Left renal cortex interstitium (tissue), 4 donors: ENCODE measurements around the gene TAF10. TPM values are rescaled to one million over a fixed set of nuclear protein-coding genes. Genes with fewer than 3 reads are reported as not detected.

ENCODE experiments used
- DNase-seq, 4 donors: peaks; one replicate each; pipeline ENCODE4 v3.0.0-alpha.2; 2013; ENCODE audit warnings: low read depth in 4 of 4, low spot score in 2 of 4, missing footprints in 1 of 4
- polyA plus RNA-seq, 4 donors: library from polyadenylated mRNA; unstranded; fragments of 120-200 nt; gene quantifications; one replicate each; pipeline ENCODE4 v1.2.1, GENCODE V29; 2013; ENCODE audit not compliant: insufficient read length in 4 of 4

TAF10 gene
- polyA plus RNA-seq, 4 donors = 64.8 to 107 (median 78.5) TPM

DNA sequence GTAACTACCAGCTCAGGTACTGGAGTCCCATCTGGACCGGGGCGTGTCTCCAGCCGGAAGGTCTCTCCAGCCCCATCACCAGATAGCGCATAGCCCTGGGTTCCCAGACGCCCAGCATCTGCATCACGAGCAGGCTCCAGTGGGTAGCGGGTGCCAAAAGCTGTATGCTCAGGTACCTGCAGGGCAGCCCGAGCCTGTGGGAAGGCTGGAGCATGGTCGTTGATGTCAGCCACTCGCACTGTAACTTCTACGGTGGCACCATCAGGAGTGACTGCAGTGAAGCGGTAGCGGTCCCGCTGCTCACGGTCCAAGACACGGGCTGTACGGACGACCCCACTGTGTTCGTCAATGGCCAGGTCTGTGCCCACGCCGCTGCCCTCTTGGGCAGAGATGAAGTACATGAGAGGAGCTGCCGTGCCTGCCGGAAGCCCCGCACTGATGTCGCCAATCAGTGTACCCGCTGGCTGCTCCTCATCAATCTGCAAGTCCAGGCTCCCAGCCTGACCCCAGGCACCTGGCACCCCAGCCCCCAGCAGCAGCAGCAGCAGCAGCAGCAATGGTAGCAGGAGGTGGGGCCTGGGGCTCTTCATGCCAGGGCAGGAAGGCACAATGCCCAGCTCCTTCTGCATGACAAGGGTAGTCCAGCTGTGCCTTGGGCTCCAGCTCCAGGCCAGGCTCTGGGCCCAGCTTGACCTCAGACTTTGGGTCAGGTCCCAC, 29.1 kb upstream of the TAF10 start:
- no peak for DNase-seq

DNA sequence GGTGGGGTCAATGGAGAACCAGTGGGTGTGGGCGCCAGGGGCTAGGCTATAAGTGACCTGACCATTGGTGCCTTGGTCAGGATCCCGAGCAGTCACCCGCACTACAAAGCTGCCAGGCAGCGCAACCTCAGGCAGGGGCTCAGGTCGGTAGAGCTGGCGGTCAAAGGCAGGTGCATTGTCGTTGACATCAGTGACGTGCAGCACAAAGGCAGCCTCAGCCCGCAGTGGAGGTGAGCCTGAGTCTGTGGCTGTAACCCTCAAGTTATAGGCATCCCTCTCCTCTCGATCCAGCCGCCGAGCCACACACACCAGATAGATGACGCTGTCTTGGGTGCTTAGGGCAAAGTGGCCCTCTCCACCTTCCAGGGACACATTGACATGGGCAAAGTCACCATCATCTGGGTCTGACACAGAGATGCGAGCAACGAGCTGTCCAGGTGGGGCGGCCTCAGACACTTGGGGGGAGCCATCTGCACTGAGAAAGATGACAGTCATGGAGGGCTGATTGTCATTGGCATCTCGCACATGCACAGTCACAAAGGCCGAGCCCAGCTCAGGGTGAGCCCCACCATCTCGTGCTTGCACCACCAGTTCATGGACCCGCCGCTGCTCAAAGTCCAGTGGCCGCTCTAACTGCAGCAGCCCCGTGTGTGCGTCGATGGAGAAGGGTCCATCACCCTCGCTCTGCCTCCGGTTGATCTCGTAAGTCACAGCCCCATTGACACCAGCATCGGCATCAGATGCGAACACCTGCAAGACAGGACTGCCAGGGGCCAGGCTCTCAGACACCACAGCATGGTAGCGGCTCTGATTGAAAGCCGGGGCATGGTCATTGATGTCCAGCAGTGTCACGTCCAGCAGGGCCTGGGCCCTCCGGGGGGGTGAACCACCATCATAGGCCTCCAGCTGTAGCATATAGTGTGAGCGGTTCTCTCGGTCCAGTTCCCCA, 28.3 kb upstream of the TAF10 start:
- no peak for DNase-seq

DNA sequence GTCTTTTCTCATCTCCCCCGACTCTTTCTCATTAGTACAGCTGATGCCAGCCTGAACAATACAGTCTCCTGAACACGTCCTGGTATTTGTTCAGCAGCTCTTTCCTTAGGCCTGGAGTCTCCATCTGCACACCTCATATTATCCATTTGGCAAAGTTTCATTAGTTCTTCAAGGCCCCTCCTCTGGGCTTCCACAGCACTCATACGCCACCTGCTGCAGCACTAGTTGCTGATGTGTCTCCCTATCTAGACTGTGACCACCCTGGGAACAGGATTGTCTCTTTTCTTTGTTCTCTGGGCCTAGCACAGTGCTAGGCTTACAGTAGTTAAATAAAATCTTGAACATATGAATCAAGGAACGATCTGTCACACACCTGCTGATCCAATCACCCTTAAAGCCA, 26.4 kb upstream of the TAF10 start:
- DNase-seq = no peak

DNA sequence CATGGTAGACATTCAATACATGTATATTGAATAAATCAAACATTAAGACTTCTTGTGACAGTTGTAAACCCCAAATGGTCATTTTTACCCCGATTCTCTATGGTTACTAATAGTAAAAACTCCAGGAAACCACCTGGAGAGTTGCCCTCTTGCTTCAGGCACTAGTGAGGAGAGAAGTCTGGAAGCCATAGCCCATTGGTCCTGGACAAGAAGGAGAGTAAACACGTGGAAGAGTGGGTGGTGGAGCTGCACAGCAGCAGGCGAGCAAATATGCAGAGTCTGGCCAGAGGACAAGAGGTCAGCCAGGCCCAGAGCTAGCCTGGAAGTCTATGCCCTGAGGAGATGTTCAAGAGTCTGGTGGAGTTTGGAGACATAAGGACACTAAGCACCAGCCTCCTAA, 25.9 kb upstream of the TAF10 start:
- DNase-seq = no peak

DNA sequence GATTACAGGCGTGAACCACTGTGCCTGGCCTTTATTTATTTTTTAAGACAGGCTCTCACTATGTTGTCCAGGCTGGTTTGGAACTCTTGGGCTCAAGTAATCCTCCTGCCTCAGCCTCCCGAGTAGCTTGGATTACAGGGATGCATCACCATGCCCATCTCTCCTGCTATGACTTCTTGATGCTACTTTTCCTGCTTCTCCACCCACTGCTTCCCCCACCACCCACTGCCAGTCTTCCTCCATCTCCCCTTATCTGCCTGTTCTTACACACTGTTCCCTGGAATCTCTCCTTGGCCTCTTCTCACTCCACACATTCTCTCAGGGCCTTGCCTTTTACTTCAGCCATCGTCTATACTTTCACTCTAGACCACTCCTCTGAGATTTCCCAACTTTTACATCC, 24.5 kb upstream of the TAF10 start:
- no peak for DNase-seq

DNA sequence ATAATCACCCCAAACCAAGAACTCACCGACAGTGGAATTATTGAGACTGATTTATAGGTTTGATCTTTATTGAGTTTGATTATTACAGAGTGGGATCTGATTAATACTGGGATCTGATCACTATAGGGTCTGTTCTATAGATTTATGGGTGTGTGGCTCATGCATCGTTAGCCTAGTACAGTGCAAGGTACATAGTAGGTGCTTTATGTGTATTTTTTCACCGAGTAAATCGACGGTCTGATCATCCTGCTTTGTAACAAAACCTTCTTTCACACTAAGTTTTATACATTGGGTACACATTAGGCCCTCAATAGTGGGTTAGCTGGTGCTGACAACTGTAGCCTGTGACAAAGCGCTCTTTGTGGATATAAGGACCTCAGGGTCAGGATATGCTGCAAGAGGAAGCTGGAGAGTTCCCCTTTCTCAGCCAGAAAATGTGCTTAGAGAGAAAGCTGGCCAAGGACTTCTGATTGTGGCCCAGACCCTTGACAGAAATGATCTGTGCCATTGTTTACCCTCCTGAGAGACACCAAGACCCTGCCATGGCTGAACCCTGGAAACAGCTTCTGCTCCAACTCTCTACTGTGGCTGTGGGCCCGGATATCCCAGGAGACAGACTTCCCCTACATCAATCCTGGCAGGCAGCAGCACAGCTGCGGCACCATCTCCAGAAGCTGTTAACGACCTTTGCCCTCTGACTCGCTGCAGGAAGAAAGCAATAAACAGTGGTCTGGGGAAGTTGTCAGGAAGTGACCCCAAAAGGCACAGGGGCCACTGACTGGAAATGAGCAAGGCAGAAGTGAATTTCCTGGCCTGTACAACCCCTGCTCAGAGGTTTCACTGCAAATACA, 23.3 kb upstream of the TAF10 start:
- no peak for DNase-seq

DNA sequence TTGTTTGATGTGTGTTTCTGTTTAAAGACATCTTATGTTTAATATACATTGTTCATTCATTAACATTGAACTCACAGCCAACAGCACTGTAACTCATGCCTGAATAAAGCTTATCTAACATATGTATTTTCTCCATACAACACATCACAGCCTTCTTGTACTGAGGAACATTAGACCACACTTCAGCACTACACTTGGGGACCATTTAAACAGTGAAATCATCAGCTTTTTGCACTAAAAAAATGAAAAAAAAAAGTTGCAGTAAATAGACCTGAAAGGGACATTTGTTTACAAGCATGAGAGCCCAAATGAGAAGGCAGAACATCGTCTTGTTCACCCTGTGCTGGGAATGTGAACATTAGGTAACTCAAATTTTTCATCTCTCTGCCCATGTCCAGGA, 22.5 kb upstream of the TAF10 start:
- DNase-seq = no peak

DNA sequence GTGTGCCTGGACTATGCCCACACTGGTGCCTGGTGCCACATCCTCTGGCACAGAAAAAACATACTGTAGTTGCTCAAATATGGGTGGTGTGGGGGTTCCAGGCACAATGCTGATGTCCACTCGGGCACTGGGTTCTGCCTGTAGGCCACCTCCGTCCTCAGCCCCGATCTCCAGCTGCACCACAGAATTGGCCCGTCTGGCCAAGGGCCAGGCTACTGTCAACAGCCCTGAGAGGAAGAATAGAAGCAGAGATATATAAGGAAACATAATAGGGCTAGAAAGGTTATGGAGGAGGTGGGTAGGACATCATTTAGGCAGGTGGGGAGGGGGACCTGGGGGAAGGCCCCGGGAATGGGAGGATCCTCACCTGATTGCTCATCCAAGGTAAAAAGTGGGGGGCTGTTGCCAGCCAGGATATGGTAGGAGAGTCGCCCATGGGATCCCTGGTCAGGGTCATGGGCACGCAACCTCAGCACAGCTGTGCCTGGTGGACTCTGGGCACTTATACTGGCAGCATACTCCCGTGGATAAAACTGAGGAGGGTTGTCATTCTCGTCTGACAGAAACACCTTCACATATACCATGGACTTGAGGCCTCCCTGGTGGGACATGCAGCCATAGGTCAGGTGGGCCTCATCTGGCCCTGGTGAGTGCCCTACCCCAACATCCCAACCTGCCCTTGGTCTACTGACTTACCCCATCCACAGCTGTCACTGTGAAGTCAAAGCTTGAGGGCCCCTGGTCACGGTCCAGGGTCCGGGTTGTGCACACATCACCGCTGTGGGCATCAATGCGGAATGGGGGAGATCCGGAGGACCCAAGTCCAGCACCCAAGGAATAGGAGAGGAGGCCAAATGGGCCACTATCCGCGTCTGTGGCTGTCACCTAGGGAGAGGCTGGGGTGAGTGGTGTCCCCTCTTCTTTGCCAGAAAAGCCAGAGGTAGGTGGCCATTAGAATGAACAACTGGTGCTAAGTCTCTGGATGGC, 21.7 kb upstream of the TAF10 start:
- DNase-seq = no peak

DNA sequence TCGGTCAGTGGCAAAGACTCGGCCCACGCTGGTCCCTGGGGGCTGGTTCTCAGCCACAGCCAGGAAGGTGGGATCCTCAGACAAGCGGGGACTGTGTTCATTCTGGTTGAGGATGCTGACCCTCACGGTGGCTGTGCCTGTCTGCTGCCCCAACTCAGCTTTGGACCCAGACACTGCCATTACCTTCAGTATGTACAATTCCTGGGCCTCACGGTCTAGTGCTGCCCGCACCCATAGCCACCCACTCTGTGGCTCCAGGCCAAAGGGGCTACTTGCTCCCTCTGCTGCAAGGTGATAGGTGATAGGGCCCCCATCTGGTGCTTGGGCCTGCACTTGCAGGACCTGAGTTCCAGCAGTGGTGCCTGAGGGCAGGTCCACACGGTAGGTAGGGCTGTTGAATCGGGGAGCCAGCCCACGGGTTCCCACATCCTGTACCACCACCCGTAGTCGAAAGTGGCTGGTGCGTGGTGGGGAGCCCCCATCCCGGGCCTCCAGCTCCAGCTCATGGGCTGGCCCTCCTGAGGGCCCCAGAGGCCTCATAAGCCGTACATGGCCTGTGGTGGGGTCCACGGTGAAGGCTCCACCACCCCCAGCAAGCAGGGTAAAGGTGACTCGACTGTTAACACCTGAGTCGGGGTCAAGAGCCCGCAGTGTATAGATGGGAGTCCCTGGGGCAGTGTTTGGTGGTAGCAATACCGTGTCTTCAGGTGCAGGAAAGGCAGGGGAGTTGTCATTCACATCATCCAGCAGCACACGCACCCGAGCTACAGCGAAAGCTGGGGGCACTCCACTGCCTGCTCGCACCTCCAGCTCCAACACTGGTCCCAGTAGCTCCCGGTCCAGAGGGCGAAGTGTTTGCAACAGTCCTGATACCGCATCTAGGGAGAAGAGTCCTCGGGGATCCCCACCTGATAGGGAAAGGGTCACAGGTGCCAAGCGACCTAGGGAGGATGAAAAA, 20.4 kb upstream of the TAF10 start:
- no peak for DNase-seq

DNA sequence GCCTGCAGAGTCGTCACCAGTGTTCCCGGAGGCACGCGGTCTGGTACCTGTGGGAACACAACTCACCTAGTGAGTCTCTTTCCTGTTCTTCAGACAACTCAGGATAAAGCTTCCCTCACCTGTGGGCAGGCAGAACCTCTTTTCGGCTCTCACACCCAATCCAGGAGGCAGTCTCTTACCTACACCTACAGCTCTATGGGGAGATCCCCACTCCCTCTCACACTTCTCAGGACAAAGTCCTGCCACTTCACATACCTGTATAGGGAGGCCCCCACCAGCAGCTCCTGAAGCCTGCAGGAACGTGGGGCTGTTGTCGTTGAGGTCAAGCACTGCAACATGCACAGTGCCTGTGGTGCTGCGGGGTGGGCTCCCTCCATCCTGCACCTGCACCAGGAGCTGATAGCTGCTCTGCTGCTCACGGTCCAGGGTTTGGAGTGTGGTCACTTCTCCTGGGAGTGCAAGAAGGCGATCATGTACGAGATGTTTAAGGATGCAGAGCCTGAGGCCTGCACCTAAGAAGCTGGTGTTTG, 19.4 kb upstream of the TAF10 start:
- DNase-seq = no peak

DNA sequence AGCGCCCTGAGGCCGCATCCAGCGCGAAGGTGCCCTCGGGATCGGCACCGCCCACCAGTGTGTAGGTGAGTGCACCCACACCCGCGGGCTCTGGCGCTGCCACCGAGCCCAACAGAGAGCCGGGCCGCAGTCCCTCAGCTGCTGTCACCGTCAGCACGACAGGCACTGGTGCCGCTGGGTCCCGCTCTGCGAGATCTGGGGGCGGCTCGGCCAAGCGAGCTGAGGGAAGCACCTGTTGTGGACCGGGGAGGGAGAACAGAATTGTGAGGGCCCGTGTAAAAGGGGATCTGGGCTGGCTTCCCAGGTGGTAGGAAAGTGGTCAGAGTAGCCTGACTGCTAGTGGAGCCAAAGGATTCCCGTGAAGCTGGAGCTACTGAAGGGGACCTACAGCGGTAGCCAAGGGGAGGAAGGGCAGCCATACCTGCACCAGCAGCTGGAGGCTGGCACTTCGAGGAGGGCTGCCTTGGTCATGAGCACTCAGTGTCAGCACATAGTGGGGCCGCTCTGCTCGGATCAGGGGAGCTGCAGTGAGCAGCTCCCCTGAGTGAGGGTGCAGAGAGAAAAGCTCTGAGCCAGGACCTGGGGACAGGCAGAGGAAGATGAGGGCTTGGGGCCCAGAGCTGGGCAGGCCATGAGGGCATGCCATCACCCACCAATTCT, 18.7 kb upstream of the TAF10 start:
- DNase-seq = no peak

DNA sequence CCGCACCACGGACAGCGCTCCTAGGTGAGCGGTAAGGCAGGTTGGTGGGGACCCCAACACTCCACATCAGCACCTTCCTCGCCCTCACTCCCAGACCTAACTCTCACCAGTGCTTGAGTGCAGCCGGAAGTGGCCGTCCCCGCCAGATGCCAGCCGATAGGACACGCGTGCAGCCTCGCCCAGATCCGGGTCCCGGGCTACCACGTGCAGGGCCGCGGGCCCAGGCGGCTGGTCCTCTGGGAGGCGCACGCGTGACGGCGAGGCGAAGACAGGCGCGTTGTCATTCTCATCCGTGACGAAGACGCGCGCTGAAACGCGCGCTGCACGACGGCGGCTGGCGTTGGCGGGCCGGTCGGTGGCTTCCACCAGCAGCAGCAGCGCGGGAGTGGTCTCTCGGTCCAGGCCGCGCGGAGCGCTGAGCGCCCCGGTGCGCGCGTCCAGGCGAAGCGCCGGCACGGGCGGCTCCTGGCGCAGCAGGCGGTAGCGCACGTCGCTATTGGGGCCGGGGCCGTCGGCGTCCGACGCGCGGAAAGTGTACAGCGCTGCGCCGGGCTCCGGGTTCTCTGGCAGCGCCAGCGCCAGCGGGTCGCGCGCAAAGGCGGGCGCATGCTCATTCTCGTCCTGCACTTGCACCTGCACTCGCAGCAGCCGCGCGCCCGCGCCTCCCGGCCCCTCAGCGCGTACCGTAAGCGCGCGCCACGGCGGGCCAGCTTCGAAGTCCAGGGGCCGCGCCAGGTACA, 18.0 kb upstream of the TAF10 start:
- no peak for DNase-seq

DNA sequence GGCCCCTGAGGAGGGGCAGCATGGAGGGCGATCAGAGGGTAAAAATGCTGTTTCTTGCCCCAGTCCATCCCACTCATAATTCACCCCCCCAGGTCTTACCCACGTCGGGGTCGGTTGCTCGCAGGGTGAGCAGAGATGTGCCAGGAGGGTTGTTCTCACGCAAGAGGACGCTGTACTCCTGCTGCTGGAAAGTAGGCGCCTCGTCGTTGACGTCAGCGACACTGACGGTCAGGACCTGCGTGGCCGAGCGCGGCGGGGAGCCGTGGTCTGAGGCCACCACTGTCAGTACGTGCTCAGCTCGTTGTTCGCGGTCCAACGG, 17.5 kb upstream of the TAF10 start:
- DNase-seq = no peak

DNA sequence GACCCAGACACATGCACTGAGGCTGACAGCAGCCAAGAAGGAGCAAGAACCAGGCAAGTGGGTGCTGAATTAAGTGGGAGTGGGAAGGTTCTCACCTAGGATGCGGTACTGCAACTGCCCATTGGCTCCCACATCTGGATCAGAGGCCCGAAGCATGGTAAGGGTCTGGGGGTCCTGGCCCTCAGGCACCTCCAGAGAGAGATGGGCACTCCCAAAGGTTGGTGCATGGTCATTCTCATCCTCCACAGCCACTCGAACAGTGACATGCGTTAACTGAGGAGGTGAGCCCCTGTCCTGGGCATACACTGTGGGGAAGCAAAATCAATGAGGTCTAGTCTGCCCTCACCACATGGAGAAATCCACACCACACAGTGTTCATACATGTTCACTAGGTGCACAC, 16.5 kb upstream of the TAF10 start:
- DNase-seq = no peak

DNA sequence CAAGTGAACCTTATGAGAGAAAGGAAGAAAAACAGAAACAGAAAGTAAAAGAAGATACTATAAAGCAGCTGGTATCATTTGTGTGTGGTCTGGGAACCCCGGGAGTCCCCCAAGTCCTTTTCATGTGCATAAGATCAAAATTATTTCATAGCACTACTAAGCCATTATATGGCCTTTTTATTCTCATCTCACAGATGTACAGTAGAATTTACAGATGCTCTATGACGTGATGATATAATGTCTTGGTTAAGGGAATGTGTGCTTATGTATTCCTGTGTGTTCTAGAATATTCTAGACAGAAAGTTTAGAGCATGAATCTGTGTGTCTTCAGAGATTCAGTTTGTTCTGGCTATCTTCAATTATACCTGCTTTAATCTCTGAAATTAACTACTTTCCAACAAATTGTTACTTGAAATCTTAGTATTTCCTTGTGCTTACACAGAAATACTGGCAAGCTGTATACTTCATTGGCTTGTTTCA, 15.8 kb upstream of the TAF10 start:
- DNase-seq = no peak

DNA sequence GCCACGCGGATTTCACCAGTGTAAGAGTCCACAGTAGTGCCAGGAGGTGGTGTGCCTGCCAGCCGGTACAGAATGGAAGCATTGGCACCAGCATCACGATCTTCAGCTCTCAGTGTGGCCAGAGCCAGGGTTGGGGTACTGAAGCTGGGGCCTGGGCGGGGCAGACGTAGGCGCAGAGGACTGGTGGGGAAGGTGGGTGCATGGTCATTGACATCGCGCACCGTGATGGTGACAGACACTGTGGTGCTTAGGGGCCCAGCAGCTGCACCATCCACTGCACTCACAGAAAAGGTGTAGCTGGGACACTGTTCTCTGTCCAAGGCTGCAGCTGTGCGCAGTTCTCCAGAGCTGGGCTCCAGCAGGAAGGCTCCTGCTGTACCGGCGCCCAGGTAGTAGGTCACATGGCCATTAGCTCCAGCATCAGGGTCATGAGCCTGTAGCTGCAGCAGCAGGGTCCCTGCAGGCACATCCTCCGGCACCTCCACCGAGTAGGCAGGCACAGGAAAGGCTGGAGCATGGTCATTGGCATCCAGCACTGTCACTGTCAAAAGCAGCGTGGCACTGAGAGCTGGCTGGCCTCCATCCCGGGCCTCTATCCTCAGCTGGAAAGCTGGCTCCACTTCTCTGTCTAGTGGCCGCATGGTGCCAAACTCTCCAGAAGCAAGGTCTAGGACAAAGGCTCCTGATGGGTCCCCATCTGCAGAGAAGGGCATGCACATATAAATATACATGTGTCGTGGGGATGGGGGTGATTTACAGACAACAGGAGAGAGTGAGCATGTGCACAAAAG, 15.2 kb upstream of the TAF10 start:
- no peak for DNase-seq
